ENCODE data around the gene CLASP2.

DNA sequence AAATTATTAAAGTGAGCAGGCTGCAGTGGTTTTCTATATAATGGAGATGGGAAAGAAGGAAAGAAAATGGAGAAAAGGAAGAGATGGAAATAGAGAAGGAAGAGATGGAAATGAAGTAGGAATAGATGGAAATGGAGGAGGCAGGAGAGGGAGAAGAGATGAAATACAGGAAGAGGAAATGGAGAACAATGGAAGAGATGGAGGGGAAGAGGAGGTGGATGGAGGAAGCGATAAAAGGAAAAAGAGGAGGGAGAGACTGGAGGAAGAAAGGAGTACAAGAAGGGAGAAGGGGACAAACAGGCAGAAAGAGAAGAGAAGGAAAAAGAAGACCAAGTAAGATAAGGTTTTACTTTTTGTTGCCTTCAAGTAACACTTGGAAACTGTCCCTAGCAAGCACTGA is 67.6 kb downstream of the CLASP2 start:
- TF ChIP-seq CTCF (IDR thresholded peaks at IDR 0.05; ENCODE audit: insufficient read depth, low read depth, low read length) (no peak), EZH2 (IDR thresholded peaks at IDR 0.05; ENCODE audit: insufficient read depth, low read length) (no peak)
